ENCODE measurements around the gene THPO. TPM values are rescaled to one million over a fixed set of nuclear protein-coding genes. Genes with fewer than 3 reads are reported as not detected.
A peak's percentile ranks its signal among the peaks of the same experiment; 100 is the strongest.

Gene THPO
- not detected in 3 replicates for polyA plus RNA-seq
- polyA plus RNA-seq (2011; ENCODE audit: low read depth) = not detected
- not detected in 2 replicates for polyA plus RNA-seq (2011; cell fraction: cytosol; rRNA removed)
- not detected in 2 replicates for polyA plus RNA-seq (2011; cell fraction: nucleus; rRNA removed)
- polyA plus RNA-seq (2012; ENCODE audit: low replicate concordance) = not detected in 2 replicates
- polyA minus RNA-seq = not detected in 3 replicates
- polyA minus RNA-seq (2011; cell fraction: cytosol; rRNA and poly(A)+ RNA removed) = not detected
- polyA minus RNA-seq (2011; cell fraction: nucleus; rRNA and poly(A)+ RNA removed) = not detected in 2 replicates

- H3K9me1 ChIP-seq (ENCODE audit: control insufficient read depth, extremely low read depth, insufficient read depth, low read length) = no peaks in the 10 kb centered on the region
- no peaks in the 10 kb centered on the region for H3K4me1 ChIP-seq (ENCODE audit: control insufficient read depth, extremely low read depth, insufficient read depth, low read length)
- H3K4me3 ChIP-seq (ENCODE audit: control insufficient read depth in 2 of 3, extremely low read depth in 1 of 3, insufficient read depth in 2 of 3, low read depth in 1 of 3, low read length in 3 of 3) = no peak within 1 kb of the TSS
- H3K27ac ChIP-seq (ENCODE audit: control insufficient read depth, insufficient read depth, low read length) = no peak within 1 kb of the TSS
- H3K36me3 ChIP-seq (ENCODE audit: control insufficient read depth in 2 of 2, extremely low read depth in 1 of 2, insufficient read depth in 2 of 2, low read length in 2 of 2) = no peaks in the 10 kb centered on the region
- FAIRE-seq (no peak), DNase-seq (ENCODE audit: low read depth, low spot score) (no peak)
- no peak within 1 kb of the TSS for H3K4me2 ChIP-seq (ENCODE audit: control insufficient read depth, extremely low read depth, insufficient read depth, low read depth, low read length)
- no peaks in the 10 kb centered on the region for H3K9me3 ChIP-seq (ENCODE audit: control insufficient read depth, low read depth, low read length)
- TF ChIP-seq EZH2 (IDR thresholded peaks at IDR 0.05; ENCODE audit: low read length) (no peak), CTCF (optimal IDR thresholded peaks at IDR 0.05 in 1 of 3, IDR thresholded peaks at IDR 0.05 in 1 of 3, conservative IDR thresholded peaks at IDR 0.05 in 1 of 3; ENCODE audit: extremely low read depth in 1 of 3, insufficient read depth in 2 of 3, low read length in 3 of 3) (no peak)
- H2AFZ ChIP-seq (ENCODE audit: control insufficient read depth, low read length) = no peak within 1 kb of the TSS
- peaks cover 78% of the 10 kb centered on the region for H3K27me3 ChIP-seq (ENCODE audit: control insufficient read depth, extremely low read depth, insufficient read depth, low read length)
- H3K79me2 ChIP-seq (ENCODE audit: control insufficient read depth, insufficient read depth, low read length) = no peaks in the 10 kb centered on the region
- dilution Hi-C loops (cut with MboI; ENCODE audit: extremely low pct_ligation_motif_present, low sequenced_read_pairs) = no loop called here
- no peaks in the 10 kb centered on the region for H4K20me1 ChIP-seq (ENCODE audit: control insufficient read depth, extremely low read depth, insufficient read depth, low read length)
- H3K9ac ChIP-seq (ENCODE audit: control insufficient read depth, extremely low read depth, insufficient read depth, low read length) = no peak within 1 kb of the TSS
Observed at GRCh38 chr3:184377882-184378445, at the start of gene THPO. Gene THPO, minus strand, starts transcription at chr3:184378207. Its CDS starts 1,948 bp downstream, at chr3:184376259.

GRCh38 chr3:184426691-184427141 is 48.7 kb upstream of the THPO start:
- no peak overlapping the region for H3K4me3 ChIP-seq (ENCODE audit: control insufficient read depth in 2 of 3, extremely low read depth in 1 of 3, insufficient read depth in 2 of 3, low read depth in 1 of 3, low read length in 3 of 3)
- peaks cover 4% of the 10 kb centered on the region for H3K27me3 ChIP-seq (ENCODE audit: control insufficient read depth, extremely low read depth, insufficient read depth, low read length)
- no peak overlapping the region for H2AFZ ChIP-seq (ENCODE audit: control insufficient read depth, low read length)
- H3K36me3 ChIP-seq (ENCODE audit: control insufficient read depth in 2 of 2, extremely low read depth in 1 of 2, insufficient read depth in 2 of 2, low read length in 2 of 2) = no peaks in the 10 kb centered on the region
- FAIRE-seq (no peak), DNase-seq (ENCODE audit: low read depth, low spot score) (no peak)
- H3K9me1 ChIP-seq (ENCODE audit: control insufficient read depth, extremely low read depth, insufficient read depth, low read length) = no peaks in the 10 kb centered on the region
- H3K9ac ChIP-seq (ENCODE audit: control insufficient read depth, extremely low read depth, insufficient read depth, low read length) = no peak overlapping the region
- H3K4me2 ChIP-seq (ENCODE audit: control insufficient read depth, extremely low read depth, insufficient read depth, low read depth, low read length) = peak overlapping the region; percentile 16
- no peak overlapping the region for H3K27ac ChIP-seq (ENCODE audit: control insufficient read depth, insufficient read depth, low read length)
- H4K20me1 ChIP-seq (ENCODE audit: control insufficient read depth, extremely low read depth, insufficient read depth, low read length) = no peaks in the 10 kb centered on the region
- H3K79me2 ChIP-seq (ENCODE audit: control insufficient read depth, insufficient read depth, low read length) = no peaks in the 10 kb centered on the region
- peaks cover 3% of the 10 kb centered on the region for H3K4me1 ChIP-seq (ENCODE audit: control insufficient read depth, extremely low read depth, insufficient read depth, low read length)
- TF ChIP-seq CTCF (optimal IDR thresholded peaks at IDR 0.05 in 1 of 3, IDR thresholded peaks at IDR 0.05 in 1 of 3, conservative IDR thresholded peaks at IDR 0.05 in 1 of 3; ENCODE audit: extremely low read depth in 1 of 3, insufficient read depth in 2 of 3, low read length in 3 of 3) (no peak), EZH2 (IDR thresholded peaks at IDR 0.05; ENCODE audit: low read length) (no peak)
- no peaks in the 10 kb centered on the region for H3K9me3 ChIP-seq (ENCODE audit: control insufficient read depth, low read depth, low read length)
- dilution Hi-C loops (cut with MboI; ENCODE audit: extremely low pct_ligation_motif_present, low sequenced_read_pairs) = no loop called here
